NCI-H1436 (cell line): ENCODE results near the gene SLC38A9.
"Not testable (repeated sequence)": the region's sequence is repeated elsewhere in the genome, so short reads cannot be mapped to it uniquely, and the experiment has no call there.

ENCODE experiments used
- DNase-seq: peaks from one replicate; lab custom pipeline; 2025; lab: John Stamatoyannopoulos, UW

SLC38A9 gene

DNA sequence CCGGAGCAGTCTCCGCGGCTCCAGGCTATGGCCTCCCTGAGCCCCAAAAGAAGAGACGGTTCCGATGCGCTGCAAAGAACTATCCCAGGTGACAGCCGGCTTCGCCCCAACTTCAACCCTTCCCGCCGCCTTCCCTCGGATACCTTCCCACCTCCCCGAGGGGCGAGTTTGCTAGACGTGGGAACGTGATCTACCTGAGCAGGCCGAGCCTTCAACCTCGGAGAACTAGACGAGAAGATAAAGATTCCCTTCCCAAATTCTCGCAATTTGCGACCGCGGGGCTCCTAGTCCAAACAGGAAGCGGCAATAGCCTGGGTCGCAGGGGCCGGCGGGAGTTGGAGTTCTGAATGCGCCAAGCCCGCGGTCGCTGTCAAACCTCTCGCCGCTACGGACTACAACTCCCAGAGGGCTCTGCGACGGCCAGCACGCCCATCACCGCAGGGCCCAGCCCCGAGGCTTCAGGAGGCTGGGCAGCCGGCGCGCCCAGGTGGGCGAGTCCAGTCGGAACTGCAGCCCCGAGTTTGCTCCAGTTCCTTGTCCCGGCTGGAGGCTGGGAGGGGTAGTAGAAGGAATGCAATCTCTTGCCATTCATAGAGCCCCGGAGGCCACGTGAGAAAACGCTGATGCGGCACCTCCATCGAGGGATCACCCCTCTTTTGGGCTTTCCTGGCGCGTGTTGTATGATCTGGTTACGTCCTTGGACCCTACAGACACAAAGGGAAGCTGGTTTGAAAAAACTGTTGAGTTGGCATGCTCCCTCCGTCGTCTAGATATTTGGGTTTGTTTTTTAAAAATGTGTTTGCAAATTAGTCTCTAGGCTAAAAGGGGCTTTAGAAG lies at the start of gene SLC38A9:
TSS of gene SLC38A9 (minus strand) at position 302 of the 837 bp plus-strand sequence. CDS start 14,366 bp downstream, outside the sequence.
- peak; percentile 86 for DNase-seq

- not testable (repeated sequence) for DNase-seq
These were observed 49.6 kb upstream of the SLC38A9 start for GRCh38 chr5:55761721-55762120.

GRCh38 chr5:55758714-55759113 lies 46.6 kb upstream of the SLC38A9 start:
- DNase-seq = no peak

DNA sequence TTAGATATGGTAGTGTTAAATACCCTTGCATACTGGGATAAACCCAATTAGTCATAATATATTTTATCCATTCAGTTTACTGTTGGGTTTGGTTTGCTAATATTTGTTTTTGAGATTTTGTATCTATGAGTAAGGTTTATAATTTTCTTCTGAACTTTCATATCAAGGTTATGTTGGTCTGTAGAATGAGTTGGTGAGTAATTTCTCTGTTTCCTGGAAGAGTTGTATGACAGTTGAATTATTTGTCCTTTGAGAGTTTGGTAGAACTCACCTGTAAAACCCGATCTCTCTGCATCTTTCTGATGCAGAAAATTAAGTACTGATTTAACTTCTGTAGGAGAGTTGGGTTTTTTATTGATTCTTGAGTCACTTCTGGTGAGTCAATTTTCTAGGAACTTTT lies 46.1 kb upstream of the SLC38A9 start:
- DNase-seq = no peak

DNA sequence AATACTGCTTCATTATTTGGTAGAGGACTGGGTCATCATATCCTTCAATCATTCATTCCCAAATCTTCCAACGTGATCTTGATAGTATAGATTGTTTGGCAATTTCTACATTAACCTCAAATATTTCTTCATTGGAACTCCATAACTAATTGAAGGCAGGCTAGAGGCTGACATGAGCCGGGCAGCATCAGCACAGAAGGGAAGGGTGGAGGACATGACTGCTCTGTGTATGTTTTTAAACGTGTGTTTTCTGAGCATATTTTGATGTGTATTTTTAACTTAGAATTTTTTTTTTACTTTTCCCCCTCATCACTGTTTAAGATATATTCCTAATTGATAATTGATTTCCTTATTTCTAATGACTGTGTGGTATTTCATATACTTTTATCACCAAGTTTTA lies 38.4 kb upstream of the SLC38A9 start:
- no peak for DNase-seq

DNA sequence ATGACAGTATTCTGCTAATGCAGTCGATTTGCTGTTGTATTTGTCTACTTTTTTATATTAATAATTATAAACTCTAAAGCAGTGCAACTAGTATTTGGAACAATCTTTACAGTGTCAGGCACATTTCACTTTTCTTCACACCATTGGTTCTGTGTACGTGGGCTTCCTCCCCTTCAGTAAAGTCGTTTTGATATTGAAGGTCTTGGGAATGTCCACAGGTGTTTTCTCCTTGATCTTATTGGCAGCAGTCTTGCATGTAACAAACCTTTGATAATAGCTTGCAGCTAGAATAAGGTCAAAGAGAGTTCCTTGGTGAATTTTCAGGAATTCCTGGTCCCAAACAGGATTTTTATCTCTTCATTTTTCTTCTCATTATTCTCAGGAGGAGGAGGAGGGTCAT lies 37.9 kb upstream of the SLC38A9 start:
- no peak for DNase-seq

DNA sequence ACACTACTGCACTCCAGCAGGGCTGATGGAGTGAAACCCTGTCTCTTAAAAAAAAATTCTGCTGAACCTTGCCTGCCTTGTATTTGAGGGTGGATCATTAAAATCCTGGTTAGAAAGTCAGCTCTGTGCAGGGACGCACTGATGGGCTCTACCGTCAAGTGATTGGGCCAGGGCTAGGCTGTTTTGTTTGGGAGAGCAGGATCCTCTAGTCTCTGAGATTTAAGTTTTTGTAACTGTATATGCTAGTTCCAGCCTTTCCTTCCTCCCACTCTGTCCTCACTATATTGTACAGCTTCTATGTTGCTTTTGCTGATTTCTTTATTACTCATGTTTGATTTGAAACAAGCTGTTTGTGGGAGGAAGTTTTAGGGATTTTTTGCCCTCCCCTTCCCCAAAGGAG lies 37.3 kb upstream of the SLC38A9 start:
- no peak for DNase-seq

GRCh38 chr5:55747778-55748318 lies 35.7 kb upstream of the SLC38A9 start:
- DNase-seq = no peak

GRCh38 chr5:55742778-55743177 lies 30.7 kb upstream of the SLC38A9 start:
- DNase-seq = no peak

GRCh38 chr5:55737793-55738192 lies 25.7 kb upstream of the SLC38A9 start, which contains the start of gene DDX4:
Gene DDX4 (plus strand): TSS chr5:55738061. CDS start chr5:55738964, 903 bp downstream.
- no peak for DNase-seq

DNA sequence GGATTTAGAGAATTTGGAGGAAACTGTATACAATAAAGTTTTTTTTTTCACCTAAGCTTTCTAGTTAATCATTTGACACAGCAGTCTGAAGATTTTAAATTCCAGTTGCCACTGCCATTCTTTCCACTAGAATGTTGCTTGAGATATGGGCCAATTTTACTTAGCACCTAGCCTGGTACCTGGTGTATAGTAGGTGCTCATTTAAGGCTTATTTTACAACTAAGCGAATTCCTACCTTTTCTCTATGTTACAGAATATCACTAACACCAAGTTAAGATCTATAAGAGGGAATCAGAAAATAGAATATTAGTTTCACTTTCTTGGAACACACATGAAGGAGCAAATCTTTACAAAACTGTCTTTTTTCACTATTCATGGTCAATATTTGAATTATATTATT lies 22.5 kb upstream of the SLC38A9 start:
- DNase-seq = no peak

- DNase-seq = no peak
These were observed 20.5 kb upstream of the SLC38A9 start for GRCh38 chr5:55732585-55732984.

DNA sequence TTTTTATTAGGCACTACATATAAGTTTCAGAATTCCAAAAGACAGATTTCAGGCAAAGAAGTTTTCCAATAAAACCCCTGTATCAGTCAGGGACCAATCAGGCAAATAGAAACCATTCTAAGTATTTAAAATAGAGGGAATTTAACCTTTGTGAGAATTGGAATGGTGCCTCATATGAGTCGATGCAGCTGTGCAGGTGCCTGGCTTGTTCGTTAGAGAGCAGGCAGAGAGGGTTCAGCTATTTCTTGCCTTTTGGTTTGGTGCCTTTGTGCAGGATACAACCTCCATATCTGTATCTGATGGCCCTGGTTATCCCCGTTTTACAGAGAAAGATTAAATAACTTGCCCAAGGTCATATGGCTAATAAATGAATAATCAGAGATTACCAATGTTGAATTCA lies 19.7 kb upstream of the SLC38A9 start:
- no peak for DNase-seq

DNA sequence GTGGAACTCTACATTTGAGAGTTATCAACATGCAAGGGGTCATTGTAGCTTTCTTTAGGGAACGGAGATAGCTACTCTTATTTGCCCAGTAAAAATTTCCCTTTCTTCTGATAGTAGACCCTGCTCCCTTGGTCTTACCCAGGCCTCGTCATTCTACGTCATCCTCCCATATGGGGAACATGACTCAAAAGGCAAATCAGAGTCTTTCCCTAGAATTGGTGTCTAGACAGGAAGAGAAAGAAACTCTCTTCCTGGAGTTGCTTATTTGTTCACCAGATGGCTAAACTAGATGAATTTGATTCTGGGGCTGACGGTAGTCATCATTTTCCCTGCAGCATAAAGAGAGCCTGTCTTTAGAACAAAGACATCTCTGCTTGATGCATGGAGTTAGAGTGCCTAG lies 12.2 kb upstream of the SLC38A9 start:
- no peak for DNase-seq

- no peak for DNase-seq
These were observed 8.1 kb upstream of the SLC38A9 start for GRCh38 chr5:55720188-55720703.

- DNase-seq = not testable (repeated sequence)
These were observed 6.9 kb upstream of the SLC38A9 start for GRCh38 chr5:55719026-55719425.

- DNase-seq = no peak
These were observed 3.5 kb upstream of the SLC38A9 start for GRCh38 chr5:55715519-55716078.

GRCh38 chr5:55714749-55715148 lies 2.6 kb upstream of the SLC38A9 start:
- no peak for DNase-seq

GRCh38 chr5:55714339-55714738 lies 2.2 kb upstream of the SLC38A9 start:
- no peak for DNase-seq

GRCh38 chr5:55713871-55714270 lies 1.7 kb upstream of the SLC38A9 start:
- DNase-seq = no peak

DNA sequence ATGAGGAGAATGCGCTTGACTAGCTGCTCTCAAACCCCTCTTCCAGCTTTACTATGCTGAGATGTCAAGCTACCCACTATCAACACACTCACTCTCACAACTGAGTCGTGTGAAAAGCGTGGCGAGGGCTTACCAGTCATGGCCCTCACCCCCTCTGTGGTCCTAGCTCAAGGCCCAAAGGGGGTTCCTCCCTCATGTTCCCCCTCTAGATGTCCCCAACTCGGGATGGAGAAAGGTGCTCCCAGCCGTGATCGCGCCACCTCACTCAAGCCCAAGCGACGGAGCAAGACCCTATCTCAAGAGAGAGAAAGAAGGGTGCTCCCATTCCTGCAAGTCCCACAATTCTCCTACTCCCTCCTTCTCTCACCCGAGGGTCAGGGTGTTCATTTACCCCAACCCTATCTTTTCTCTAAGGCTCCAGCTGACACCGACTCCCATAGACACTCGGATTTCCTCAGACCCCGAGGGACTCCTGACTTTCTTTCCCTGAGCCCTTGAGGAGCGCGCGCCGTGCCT lies 559 bp downstream of the SLC38A9 start:
- no peak for DNase-seq

- no peak for DNase-seq
These were observed 3.4 kb downstream of the SLC38A9 start for GRCh38 chr5:55708732-55709131.

GRCh38 chr5:55706230-55706629 lies 5.9 kb downstream of the SLC38A9 start:
- DNase-seq = no peak
